C4-2B (cell line): ENCODE measurements around the gene TAGLN2.

ENCODE experiments used
- H3K27ac ChIP-seq: fragments of 450-650 bp; 2 replicates; pipeline ENCODE4 v1.5.1; 2017
- ZFX ChIP-seq: fragments of 450-650 bp; IDR thresholded peaks from 2 replicates; pipeline ENCODE4 v1.6.1; 2017
- TF ChIP-seq, protein P1 (sequence below): fragments of 450-650 bp; conservative IDR thresholded peaks from 2 replicates; pipeline ENCODE4 v1.5.1; 2017; ENCODE audit warnings: mild to moderate bottlenecking

Gene TAGLN2

DNA sequence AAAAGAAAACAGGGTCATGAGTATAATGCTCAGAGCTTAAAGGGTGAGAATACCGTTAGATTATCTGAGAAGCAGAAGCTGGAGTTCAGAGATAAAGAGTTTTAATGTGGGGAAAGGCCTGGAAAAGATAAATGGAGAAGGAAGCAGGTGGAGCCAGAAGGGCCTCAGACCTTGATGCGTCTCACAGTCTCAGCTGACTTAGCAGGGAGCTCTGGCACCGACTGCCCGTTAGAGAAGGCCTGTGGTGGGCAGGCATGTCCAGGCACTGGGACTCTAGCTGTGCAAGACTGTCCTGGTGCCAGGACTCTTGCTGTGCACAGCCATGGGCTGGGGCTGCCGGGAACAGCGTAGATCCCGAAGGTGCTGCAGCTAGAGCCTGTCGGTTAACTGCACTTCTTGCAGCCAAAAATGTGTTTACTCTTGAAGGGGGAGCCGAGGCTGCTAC, 32.5 kb upstream of the TAGLN2 start:
- no peak for TF ChIP-seq ZFX
- TF ChIP-seq, protein P1, sequence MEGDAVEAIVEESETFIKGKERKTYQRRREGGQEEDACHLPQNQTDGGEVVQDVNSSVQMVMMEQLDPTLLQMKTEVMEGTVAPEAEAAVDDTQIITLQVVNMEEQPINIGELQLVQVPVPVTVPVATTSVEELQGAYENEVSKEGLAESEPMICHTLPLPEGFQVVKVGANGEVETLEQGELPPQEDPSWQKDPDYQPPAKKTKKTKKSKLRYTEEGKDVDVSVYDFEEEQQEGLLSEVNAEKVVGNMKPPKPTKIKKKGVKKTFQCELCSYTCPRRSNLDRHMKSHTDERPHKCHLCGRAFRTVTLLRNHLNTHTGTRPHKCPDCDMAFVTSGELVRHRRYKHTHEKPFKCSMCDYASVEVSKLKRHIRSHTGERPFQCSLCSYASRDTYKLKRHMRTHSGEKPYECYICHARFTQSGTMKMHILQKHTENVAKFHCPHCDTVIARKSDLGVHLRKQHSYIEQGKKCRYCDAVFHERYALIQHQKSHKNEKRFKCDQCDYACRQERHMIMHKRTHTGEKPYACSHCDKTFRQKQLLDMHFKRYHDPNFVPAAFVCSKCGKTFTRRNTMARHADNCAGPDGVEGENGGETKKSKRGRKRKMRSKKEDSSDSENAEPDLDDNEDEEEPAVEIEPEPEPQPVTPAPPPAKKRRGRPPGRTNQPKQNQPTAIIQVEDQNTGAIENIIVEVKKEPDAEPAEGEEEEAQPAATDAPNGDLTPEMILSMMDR = no peak
- H3K27ac ChIP-seq = no peak overlapping the region; the same call in 1 of the 2 replicates

DNA sequence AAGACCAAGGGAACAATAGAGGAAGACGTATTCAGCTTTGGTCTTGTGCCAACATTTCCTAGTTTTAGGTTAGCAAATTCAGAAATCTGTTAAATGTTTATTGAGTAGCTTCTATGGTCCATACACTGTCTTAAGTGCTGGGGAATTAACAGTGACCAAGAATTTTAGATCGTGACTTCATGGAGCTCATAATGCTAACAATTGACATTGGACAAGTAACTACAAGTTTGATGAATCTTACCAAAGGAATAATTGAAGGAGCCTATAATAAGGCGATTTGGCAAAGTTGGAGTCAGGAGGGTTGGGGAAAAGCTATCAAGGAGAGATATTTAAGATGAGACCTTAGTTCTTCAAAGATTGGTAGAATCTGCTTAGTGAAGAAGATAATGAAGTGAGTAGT, 30.1 kb upstream of the TAGLN2 start:
- TF ChIP-seq ZFX = no peak

DNA sequence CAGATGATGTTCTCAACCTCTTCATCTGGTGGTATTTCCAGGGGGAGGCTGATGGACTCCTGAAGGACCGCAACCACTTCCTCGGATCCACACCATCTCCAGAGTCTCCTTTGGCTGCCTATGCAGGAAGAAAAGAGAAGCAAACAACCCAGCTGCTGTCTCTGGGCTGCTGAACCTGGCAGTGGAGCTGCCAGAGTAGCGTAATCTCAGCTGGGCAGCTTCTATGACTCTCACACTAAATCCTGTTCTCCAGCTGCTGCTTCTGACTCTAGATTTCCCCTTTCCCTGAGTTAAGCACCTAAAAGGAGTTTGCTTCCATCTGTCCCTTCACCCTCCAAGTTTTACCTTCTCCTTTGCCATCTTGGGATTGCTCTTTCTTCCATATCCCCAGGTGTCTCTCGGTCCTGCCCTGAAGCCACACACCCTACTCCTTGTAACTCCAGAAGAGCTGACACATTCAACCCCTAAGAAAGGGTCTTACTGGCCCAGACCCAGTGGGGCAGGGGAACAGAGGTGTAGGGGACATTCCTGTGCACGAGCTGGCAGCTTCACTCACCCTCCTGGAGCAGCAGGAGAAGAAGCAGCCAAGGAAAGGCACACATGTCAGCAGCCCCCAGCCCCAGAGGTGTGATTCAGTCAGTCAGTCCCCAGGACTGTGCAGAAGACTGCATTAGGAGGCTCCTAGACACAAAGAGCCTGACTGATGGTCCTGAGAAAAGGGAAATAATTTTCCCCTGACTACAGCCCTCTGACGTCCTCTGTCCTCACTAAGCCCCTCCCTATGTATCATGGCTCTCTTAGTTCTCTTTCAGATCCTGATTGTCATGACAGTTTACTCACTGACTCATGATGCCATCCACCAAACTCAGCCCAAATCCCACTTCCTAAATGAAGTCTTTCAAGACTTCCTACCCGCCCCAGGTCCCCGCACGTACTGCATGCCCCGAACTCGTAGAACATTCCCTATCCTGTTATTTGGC, 28.5 kb upstream of the TAGLN2 start, which contains the start of gene SLAMF9:
Gene SLAMF9 (minus strand): TSS at position 702 of the 980 bp plus-strand sequence. CDS start 100 bp downstream, at position 602.
- TF ChIP-seq, protein P1 = no peak
- no peak for TF ChIP-seq ZFX
- H3K27ac ChIP-seq = no peak within 1 kb of the TSS

More for the DNA sequence above, 30.1 kb upstream of the TAGLN2 start:
- no peak overlapping the region for H3K27ac ChIP-seq

DNA sequence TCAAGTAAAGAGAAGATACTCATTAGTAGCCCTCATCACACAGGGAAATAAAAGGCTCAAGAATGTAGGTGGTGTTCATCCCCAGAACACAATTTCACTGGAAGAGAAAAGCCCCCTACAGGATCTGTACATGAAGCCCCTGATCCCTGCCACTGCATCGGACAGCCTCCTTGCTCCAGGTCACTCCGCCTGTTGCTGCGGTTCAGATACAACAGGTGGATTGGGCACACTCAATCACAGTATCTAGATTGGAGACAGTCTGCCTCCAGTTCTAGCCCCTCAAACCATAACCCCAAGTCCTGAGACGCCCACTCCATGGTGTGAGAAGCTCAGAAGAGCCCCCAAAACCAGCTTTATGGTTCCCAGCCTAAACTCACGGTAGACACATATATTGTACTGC, 27.6 kb upstream of the TAGLN2 start:
- H3K27ac ChIP-seq = no peak overlapping the region
- TF ChIP-seq, protein P1 = no peak
- TF ChIP-seq ZFX = no peak

DNA sequence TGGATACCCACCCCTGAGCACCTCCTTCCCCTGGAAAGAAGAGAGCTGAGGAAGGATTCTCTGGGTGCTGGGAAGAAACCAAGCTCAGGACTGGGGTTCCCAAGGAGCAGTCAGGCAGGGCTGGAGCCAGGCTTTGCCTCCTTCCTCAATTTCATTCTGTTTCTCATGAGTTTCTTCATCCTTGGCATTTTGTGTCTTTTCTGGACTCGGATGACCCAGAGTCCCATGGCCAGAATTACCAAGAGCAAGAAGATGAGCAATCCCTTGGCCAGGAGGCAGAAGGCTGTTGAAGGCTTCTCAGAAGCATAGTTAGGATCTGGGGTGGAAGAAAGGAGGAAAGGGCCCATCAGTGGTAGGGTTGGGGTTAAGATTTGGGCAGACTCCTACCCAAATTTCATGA, 26.2 kb upstream of the TAGLN2 start:
- TF ChIP-seq ZFX = no peak
- TF ChIP-seq, protein P1 = no peak
- no peak overlapping the region for H3K27ac ChIP-seq

DNA sequence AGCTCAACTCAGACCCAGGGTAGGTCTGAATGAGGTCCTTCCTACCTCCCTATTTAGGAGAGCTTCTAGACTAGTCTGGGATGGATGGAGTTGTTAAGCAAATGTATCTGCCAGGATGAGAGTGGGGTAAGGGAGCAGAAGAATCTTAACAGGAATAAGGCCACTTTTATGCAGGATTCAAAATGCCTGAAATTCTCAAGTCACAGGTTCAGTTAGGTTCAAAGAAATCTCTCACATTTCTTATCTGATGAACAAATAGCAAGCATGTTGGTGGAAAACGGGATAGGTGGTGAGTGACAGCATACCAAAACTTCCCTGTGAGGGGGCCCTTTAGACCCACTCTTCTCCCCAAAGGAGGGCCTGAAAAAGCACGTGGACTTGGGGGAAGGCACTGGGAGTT, 25.7 kb upstream of the TAGLN2 start:
- H3K27ac ChIP-seq = no peak overlapping the region
- TF ChIP-seq ZFX = no peak
- TF ChIP-seq, protein P1 = no peak

DNA sequence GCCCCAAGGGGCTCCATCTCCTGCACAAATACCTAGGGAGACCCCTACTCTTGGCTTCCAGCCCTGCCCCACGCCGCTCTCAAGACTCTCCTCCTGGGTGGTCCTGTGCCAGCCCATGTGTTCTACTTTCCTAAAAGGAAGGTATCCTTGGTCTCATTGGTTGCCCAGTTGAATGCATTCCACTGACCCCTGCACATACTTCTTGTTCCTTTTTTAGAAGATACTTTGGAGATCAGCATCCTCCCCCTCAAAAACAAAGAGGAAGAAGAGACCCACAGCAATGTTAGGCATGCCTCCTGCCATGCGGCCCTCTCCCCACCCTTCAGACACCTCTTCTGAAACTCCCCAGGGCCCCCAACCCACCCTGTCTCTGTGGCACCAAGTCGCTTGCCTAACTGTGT, 24.7 kb upstream of the TAGLN2 start:
- H3K27ac ChIP-seq = peak overlapping the region; percentile 20; the same call in 1 of the 2 replicates
- TF ChIP-seq, protein P1 = no peak
